Testis (tissue), 3 donors: ENCODE measurements around the gene ELN. TPM values are rescaled to one million over a fixed set of nuclear protein-coding genes. Genes with fewer than 3 reads are reported as not detected.
"Not testable (repeated sequence)": the region's sequence is repeated elsewhere in the genome, so short reads cannot be mapped to it uniquely, and the experiment has no call there.

Source experiments
- DNase-seq: peaks from one replicate; pipeline ENCODE4 v3.0.0-alpha.2; 2019
- H3K27ac ChIP-seq, 2 donors: fragments of 200-600 bp; sonication (generic); one replicate each; pipeline ENCODE4 v1.5.1; 2019
- H3K27me3 ChIP-seq: fragments of 200-600 bp; sonication (generic); one replicate; pipeline ENCODE4 v1.5.1; 2019
- H3K36me3 ChIP-seq: fragments of 200-600 bp; sonication (generic); one replicate; pipeline ENCODE4 v1.5.1; 2017; ENCODE audit warnings: low read depth; ENCODE audit errors: missing control alignments
- H3K4me1 ChIP-seq: fragments of 200-600 bp; sonication (generic); one replicate; pipeline ENCODE4 v1.5.1; 2019
- H3K4me3 ChIP-seq, 2 donors: fragments of 200-600 bp; sonication (generic); one replicate each; pipeline ENCODE4 v1.5.1; 2017 to 2019
- H3K9me3 ChIP-seq: fragments of 200-600 bp; sonication (generic); one replicate; pipeline ENCODE4 v1.5.1; 2017
- POLR2A ChIP-seq: fragments of 450-650 bp; IDR thresholded peaks from one replicate; pipeline ENCODE4 v1.6.1; 2017; ENCODE audit warnings: antibody characterized with exemption, mild to moderate bottlenecking, moderate library complexity
- WGBS, 2 donors: methylation state at CpG; one replicate each; pipeline ENCODE4 v1.1.5; 2018; 5-methylcytosine and 5-hydroxymethylcytosine counted together
- intact Hi-C: fragments of 100-400 bp; cut with DNase I; formaldehyde crosslinking; loops from one replicate; pipeline ENCODE4 v1.15.1; 2023; ENCODE audit warnings: low total_unique reads
- polyA plus RNA-seq: library from polyadenylated mRNA; stranded (reverse); fragments of 350-450 nt; fragmentation: Illumina TruSeq; extraction: RNeasy Lipid Tissue Mini Kit (QIAGEN cat#74804); gene quantifications from one replicate; pipeline ENCODE4 v1.2.3, GENCODE V29; 2014; ENCODE audit warnings: low read depth, low replicate concordance; ENCODE audit not compliant: insufficient read depth
- total RNA-seq, 2 donors: library from RNA; depleted of rRNA; stranded (reverse); fragments of >200 nt; gene quantifications; one replicate each; pipeline ENCODE4 v1.2.3, GENCODE V29; 2016
- TF ChIP-seq, protein P1 (sequence below), 3 experiments: fragments of 450-650 bp in 2 of 3; fragments of 200-600 bp in 1 of 3; sonication (generic) in 1 of 3; IDR thresholded peaks; one replicate each; pipeline ENCODE4 v1.5.1; 2016 to 2019; ENCODE audit warnings: antibody characterized with exemption in 3 of 3, mild to moderate bottlenecking in 2 of 3, moderate library complexity in 1 of 3

ELN gene
- total and polyA plus RNA-seq, 3 donors from 2014 or later: 24.6 to 55.9 (median 35.2) TPM

DNA sequence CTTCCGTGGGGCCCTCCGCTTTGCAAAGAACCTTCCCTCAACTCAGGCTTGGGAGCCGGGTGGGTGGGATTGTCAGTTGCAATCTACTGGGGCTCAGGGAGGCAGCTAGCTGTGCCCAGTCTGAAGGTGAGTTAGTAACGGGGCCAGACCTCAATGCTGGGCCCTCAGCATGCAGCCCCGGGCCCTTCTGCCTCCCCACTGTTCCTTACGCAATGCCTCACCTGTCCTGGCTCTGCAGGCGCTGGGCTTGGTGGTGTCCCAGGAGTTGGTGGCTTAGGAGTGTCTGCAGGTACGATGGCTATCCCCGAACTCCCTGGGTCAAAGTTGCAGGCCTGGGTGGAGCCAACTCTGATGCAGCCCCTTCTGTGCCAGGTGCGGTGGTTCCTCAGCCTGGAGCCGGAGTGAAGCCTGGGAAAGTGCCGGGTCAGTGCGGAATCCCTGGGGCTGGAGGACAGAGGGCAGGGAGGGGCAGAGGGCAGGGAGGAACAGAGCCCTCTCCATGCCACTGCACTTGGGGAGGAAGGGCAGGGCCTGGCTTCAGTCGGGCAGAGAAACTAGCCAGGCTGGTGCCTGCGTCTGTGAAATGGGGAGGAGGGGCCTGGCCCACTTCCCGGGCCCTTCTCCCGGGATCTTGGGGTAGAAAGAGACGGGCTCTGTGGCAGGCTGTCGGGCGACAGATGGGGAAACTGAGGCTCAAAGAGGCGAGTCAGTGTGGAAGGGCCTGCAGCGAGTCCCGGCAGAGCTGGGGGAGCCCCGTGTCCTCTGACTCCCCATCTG, 15.0 kb downstream of the ELN start:
- intact Hi-C loops: no loop called here
- H3K9me3 ChIP-seq: no peaks in the 10 kb centered on the region
- H3K4me1 ChIP-seq: peaks cover 5% of the 10 kb centered on the region
- 72 to 77% methylated on average over 14 to 24 of the region's 24 CpGs for WGBS, 2 donors
- no peaks in the 10 kb centered on the region for H3K27me3 ChIP-seq
- H3K36me3 ChIP-seq: no peaks in the 10 kb centered on the region
- no peak for DNase-seq
- H3K4me3 ChIP-seq: no peak overlapping the region
- H3K27ac ChIP-seq: peak overlapping the region in 1 of 2 donors; percentile 56
- TF ChIP-seq POLR2A: no peak
- TF ChIP-seq, protein P1, sequence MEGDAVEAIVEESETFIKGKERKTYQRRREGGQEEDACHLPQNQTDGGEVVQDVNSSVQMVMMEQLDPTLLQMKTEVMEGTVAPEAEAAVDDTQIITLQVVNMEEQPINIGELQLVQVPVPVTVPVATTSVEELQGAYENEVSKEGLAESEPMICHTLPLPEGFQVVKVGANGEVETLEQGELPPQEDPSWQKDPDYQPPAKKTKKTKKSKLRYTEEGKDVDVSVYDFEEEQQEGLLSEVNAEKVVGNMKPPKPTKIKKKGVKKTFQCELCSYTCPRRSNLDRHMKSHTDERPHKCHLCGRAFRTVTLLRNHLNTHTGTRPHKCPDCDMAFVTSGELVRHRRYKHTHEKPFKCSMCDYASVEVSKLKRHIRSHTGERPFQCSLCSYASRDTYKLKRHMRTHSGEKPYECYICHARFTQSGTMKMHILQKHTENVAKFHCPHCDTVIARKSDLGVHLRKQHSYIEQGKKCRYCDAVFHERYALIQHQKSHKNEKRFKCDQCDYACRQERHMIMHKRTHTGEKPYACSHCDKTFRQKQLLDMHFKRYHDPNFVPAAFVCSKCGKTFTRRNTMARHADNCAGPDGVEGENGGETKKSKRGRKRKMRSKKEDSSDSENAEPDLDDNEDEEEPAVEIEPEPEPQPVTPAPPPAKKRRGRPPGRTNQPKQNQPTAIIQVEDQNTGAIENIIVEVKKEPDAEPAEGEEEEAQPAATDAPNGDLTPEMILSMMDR (IDR thresholded peaks at IDR 0.05): no peak

DNA sequence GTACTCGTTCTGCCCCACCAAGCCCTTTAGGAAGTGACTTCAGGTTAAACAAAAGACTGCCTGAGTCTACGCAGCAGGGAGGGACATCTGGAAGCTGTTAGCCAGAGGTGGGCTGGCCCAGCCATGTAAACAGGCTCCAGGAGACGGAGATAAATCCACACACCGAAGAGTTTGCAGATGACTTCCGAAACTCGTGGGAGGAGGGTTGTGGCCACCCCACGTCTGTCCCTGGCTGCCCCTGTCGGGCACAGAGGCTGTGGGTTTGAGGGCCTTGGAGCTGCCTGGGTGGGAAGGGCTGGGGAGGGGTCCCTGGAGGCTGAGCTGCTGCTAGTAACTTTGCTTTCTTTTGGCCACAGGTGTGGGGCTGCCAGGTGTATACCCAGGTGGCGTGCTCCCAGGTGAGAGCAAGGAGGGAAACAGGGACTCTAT, 15.6 kb downstream of the ELN start:
- Histone ChIP-seq H3K9me3 (no peaks in the 10 kb centered on the region), H3K36me3 (no peaks in the 10 kb centered on the region), H3K4me3 (no peak overlapping the region), H3K4me1 (peaks cover 5% of the 10 kb centered on the region), H3K27ac (peak overlapping the region in 1 of 2 donors; percentile 56), H3K27me3 (no peaks in the 10 kb centered on the region)
- intact Hi-C loops: no loop called here
- no peak for DNase-seq
- WGBS, 2 donors: 69 to 100% methylated on average over 1 to 9 of the region's 9 CpGs
- TF ChIP-seq, protein P1 (IDR thresholded peaks at IDR 0.05): no peak
- TF ChIP-seq POLR2A: no peak

DNA sequence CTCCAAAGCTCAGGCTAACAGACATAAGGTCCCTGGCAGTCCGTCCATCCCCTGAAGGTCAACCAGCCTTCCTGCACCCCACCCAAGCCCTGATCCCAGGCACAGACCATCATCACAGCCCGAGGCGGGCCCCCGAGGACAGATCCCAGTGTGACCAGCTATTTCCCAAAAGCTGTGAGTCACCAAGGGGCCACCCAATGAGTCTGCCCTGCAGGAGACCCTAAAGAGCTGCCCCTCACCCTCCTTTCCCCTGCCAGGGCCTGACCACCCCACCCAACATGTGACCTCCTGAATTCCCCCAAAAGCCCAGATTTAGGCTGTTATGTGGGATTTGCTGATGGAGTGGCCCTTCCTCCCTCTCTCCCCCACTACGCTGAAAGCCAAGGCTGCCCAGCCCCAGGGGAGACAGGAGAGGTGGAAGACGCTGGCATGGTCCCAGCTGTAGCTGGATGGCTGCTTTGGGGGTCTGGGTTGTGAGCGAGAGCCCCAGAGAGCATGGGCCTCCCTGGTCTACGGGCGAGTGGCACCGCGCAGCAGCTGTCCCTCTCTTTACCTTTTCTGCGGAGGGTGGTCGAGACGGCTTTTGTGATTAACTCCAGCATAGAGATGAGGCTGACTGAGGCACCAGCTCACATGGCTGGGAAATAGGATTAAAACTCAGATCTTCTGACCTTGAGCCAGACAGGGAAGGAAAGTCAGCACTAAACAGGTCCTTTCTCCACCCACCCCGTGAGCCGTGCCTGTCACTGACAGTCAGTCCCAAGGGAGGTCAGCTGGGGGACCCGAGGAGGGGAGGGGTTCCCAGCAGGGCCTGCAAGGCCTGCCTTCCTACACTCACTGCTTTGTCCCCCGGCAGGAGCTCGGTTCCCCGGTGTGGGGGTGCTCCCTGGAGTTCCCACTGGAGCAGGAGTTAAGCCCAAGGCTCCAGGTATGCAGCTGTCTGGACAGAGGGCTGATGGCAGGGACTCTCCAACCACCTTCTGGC, 16.7 kb downstream of the ELN start:
- no peak for DNase-seq
- Histone ChIP-seq H3K27ac (no peak overlapping the region), H3K9me3 (no peaks in the 10 kb centered on the region), H3K4me3 (no peak overlapping the region), H3K36me3 (no peaks in the 10 kb centered on the region), H3K4me1 (peaks cover 5% of the 10 kb centered on the region), H3K27me3 (no peaks in the 10 kb centered on the region)
- TF ChIP-seq, protein P1 (IDR thresholded peaks at IDR 0.05): no peak
- no peak for TF ChIP-seq POLR2A
- intact Hi-C loops: no loop called here
- 83 to 87% methylated on average over 15 to 20 of the region's 20 CpGs for WGBS, 2 donors

DNA sequence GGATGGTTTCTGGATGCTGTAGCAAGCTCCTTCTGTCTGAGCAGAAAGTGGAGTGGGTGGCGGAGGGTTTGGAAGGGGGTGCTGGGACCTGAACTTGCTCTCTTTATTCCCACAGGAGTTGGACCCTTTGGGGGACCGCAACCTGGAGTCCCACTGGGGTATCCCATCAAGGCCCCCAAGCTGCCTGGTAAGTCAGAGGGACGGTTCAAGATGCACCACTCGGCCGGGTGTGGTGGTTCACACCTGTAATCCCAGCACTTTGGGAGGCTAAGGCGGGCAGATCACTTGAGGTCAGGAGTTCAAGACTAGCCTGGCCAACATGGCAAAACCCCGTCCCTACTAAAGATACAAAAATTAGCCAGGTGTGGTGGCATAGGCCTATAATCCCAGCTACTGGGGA, 18.6 kb downstream of the ELN start:
- H3K4me3 ChIP-seq, H3K36me3 ChIP-seq, intact Hi-C loops, H3K9me3 ChIP-seq, H3K27me3 ChIP-seq, DNase-seq, H3K4me1 ChIP-seq, H3K27ac ChIP-seq: not testable (repeated sequence)
- WGBS, 2 donors: 87 to 90% methylated on average over 2 to 7 of the region's 7 CpGs

DNA sequence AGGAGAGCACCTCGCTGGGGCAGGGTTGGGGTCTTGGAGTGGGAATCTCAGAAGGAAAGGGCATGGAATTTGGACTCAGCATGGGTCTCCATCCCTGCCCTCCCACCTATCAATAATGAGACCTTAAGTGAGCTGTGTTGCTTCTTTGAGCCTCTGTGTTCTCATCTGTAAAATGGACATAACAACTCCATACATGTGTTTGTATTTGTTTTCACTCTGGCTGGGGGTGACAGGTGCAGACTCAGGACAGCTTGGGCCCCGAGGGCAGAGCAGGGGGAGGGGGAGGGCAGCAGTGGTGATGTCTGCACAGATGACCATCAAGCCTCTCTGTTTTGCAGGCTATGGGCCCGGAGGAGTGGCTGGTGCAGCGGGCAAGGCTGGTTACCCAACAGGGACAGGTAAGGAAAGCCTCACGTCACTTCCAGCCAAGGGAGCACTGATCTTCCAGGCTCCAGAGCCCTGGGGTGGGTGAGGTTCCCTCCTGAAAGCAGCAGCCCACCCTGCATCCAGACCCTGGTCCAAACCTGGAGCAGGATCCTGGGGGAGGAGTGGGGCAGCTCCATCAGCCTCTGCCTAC, 19.9 kb downstream of the ELN start:
- no peaks in the 10 kb centered on the region for H3K36me3 ChIP-seq
- WGBS, 2 donors: 83 to 93% methylated on average over 3 to 5 of the region's 5 CpGs
- H3K4me3 ChIP-seq: no peak overlapping the region
- TF ChIP-seq, protein P1 (IDR thresholded peaks at IDR 0.05): no peak
- TF ChIP-seq POLR2A: no peak
- no peaks in the 10 kb centered on the region for H3K27me3 ChIP-seq
- H3K4me1 ChIP-seq: peaks cover 11% of the 10 kb centered on the region
- intact Hi-C loops: no loop called here
- H3K27ac ChIP-seq: no peak overlapping the region
- DNase-seq: no peak
- H3K9me3 ChIP-seq: no peaks in the 10 kb centered on the region
